Gastrocnemius medialis (tissue), 4 donors: ENCODE results near the gene ALS2CL.

Experiments used
- POLR2A ChIP-seq, 2 donors: fragments of 450-650 bp; IDR thresholded peaks; one replicate each; pipeline ENCODE4 v1.6.1; 2017; ENCODE audit warnings: antibody characterized with exemption in 2 of 2, mild to moderate bottlenecking in 2 of 2, moderate library complexity in 2 of 2
- TF ChIP-seq, protein P1 (sequence below), 5 experiments: fragments of 450-650 bp in 3 of 5; fragments of 200-600 bp in 2 of 5; sonication (generic) in 2 of 5; IDR thresholded peaks in 4 of 5; conservative IDR thresholded peaks in 1 of 5; 1 replicate in 4 of 5; 2 replicates in 1 of 5; pipeline ENCODE4 v1.5.1; 2016 to 2019; ENCODE audit warnings: antibody characterized with exemption in 5 of 5, mild to moderate bottlenecking in 3 of 5, moderate library complexity in 3 of 5

DNA sequence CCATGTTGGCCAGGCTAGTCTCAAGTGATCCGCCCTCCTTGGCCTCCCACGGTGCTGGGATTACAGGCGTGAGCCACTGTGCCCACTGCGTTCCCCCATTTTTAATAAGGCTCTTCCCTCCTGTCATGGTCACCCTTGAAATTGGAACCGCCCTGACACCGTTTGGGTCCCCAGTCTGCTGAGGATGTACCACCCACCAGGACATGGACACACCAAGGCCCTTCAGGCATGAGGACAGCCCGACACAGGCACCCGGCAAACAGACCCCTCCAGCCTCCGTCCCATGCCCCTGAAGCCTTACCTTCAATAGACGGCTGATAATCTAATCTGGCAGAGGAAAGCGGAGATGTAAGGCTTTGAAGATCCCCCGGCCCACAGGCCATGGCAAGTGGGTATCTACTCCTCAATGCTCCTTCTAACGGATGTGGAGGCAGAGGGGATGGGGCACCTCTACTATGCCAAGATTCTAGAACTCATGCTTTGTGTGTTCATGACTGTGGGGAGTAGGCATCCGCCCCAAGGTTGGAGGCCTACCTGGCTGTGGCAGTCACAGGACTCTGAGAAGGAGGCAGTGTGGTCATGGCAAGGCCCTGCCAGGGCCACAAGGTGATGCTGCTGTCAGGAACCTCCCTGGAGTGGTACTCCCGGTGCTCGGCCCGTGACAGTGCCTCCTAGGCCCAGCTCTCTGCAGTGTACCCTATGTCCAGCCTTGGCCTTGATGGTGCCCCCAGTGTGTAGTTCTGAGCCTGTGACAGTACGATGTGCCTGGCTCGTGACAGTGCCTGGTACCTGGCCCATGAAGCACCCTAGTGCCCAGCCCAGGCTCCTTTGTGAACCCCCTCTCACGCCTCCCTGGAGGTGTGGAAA is 42.8 kb upstream of the ALS2CL start:
- TF ChIP-seq, protein P1, sequence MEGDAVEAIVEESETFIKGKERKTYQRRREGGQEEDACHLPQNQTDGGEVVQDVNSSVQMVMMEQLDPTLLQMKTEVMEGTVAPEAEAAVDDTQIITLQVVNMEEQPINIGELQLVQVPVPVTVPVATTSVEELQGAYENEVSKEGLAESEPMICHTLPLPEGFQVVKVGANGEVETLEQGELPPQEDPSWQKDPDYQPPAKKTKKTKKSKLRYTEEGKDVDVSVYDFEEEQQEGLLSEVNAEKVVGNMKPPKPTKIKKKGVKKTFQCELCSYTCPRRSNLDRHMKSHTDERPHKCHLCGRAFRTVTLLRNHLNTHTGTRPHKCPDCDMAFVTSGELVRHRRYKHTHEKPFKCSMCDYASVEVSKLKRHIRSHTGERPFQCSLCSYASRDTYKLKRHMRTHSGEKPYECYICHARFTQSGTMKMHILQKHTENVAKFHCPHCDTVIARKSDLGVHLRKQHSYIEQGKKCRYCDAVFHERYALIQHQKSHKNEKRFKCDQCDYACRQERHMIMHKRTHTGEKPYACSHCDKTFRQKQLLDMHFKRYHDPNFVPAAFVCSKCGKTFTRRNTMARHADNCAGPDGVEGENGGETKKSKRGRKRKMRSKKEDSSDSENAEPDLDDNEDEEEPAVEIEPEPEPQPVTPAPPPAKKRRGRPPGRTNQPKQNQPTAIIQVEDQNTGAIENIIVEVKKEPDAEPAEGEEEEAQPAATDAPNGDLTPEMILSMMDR (IDR thresholded peaks at IDR 0.05 in 4 of 5, conservative IDR thresholded peaks at IDR 0.05 in 1 of 5) = no peak
- no peak for TF ChIP-seq POLR2A (IDR thresholded peaks at IDR 0.05)
